Motor neuron (in vitro differentiated cells): Measurements from ENCODE around the gene GSTT2. TPM values are rescaled to one million over a fixed set of nuclear protein-coding genes. Genes with fewer than 3 reads are reported as not detected.
A peak's percentile ranks its signal among the peaks of the same experiment; 100 is the strongest.
"Not testable (repeated sequence)": the region's sequence is repeated elsewhere in the genome, so short reads cannot be mapped to it uniquely, and the experiment has no call there.

ENCODE experiments used
- ATAC-seq, 8 experiments: fragments of 200-7000 bp; cut with Tn5 transposase; replicated peaks in 6 of 8; 2 replicates each; pipeline ENCODE4 v1.8.0; 2021; ENCODE audit warnings: mild to moderate bottlenecking in 8 of 8, moderate library complexity in 8 of 8
- H3K27ac ChIP-seq, 2 donors: fragments of 250-450 bp; sonication (Bioruptor Pico); 2 replicates each; pipeline ENCODE4 v1.9.0; 2021; ENCODE audit warnings: antibody characterized with exemption in 2 of 2, mild to moderate bottlenecking in 2 of 2, moderate library complexity in 1 of 2
- H3K4me1 ChIP-seq, 2 donors: fragments of 250-450 bp; sonication (Bioruptor Pico); replicated peaks in 1 of 2; 2 replicates each; pipeline ENCODE4 v1.6.1; 2021; ENCODE audit warnings: antibody characterized with exemption in 2 of 2, mild to moderate bottlenecking in 2 of 2, moderate library complexity in 1 of 2
- H3K4me3 ChIP-seq, 5 donors: fragments of 250-450 bp; sonication (Bioruptor Pico); 2 replicates each; pipeline ENCODE4 v1.9.0; 2021; ENCODE audit warnings: antibody characterized with exemption in 5 of 5, mild to moderate bottlenecking in 5 of 5, moderate library complexity in 4 of 5
- WGBS, 10 experiments: fragments of 450-650 bp; shearing (Covaris generic); methylation state at CpG; one replicate each; pipeline ENCODE4 v1.0.0; 2022; 5-methylcytosine and 5-hydroxymethylcytosine counted together
- in situ Hi-C, 9 experiments: fragments of 400-800 bp; cut with MboI; loops; one replicate each; pipeline ENCODE4 v1.15.0; 2021; ENCODE audit warnings: low sequenced_read_pairs in 9 of 9, low pct_unique_long_range_greater_than_20kb in 2 of 9; ENCODE audit not compliant: unreplicated experiment in 9 of 9
- total RNA-seq, 8 experiments: library from RNA; unstranded; fragments of 300-600 nt; gene quantifications; 2 replicates each; pipeline versions ENCODE4 v1.2.3 to v1.2.4, GENCODE V29; 2022

GSTT2 gene
- total RNA-seq, 8 experiments from 2014 or later, result 4.3 TPM; not detected in 7

- H3K27ac ChIP-seq, H3K4me1 ChIP-seq, H3K4me3 ChIP-seq, in situ Hi-C loops: not testable (repeated sequence)
- ATAC-seq, result peak in 7 of 8 experiments; percentile 34 to 86 (median 81)
- WGBS, 10 experiments, result 0 to 17% (median 8%) methylated on average over 2 to 9 of the region's 12 CpGs; no CpG with 5 or more reads in 7 of the 10 experiments
Measured at GRCh38 chr22:23956301-23956900, 23.5 kb upstream of the GSTT2 start.

- H3K27ac ChIP-seq, H3K4me3 ChIP-seq, H3K4me1 ChIP-seq, in situ Hi-C loops: not testable (repeated sequence)
- ATAC-seq, result peak in 7 of 8 experiments; percentile 21 to 94 (median 40)
- no CpG with 5 or more reads among the region's 43 CpGs for WGBS, 10 experiments
Measured at GRCh38 chr22:23961084-23961771, 18.7 kb upstream of the GSTT2 start, which contains the start of gene GSTT2B. TSS of gene GSTT2B (minus strand) at chr22:23961195. CDS start at chr22:23961131, 64 bp downstream.

- no CpG with 5 or more reads among the region's 18 CpGs for WGBS, 10 experiments
- in situ Hi-C loops, H3K27ac ChIP-seq, H3K4me1 ChIP-seq, H3K4me3 ChIP-seq: not testable (repeated sequence)
- ATAC-seq, result peak; percentile 14 to 70 (median 58)
Measured at GRCh38 chr22:23966094-23966493, 13.8 kb upstream of the GSTT2 start.

GRCh38 chr22:23966568-23966967 lies 13.4 kb upstream of the GSTT2 start, which contains the start of gene DDTL:
TSS of gene DDTL (plus strand) at chr22:23966888. CDS start at chr22:23966915, 27 bp downstream.
- H3K27ac ChIP-seq, in situ Hi-C loops, H3K4me1 ChIP-seq, H3K4me3 ChIP-seq: not testable (repeated sequence)
- no CpG with 5 or more reads among the region's 30 CpGs for WGBS, 10 experiments
- ATAC-seq, result peak; percentile 92 to 96 (median 94)

- WGBS, 10 experiments, result 60 to 100% (median 80%) methylated on average over 1 to 2 of the region's 3 CpGs; no CpG with 5 or more reads in 7 of the 10 experiments
Measured at GRCh38 chr22:23969071-23969470, 10.9 kb upstream of the GSTT2 start.

GRCh38 chr22:23970201-23970641 lies 9.7 kb upstream of the GSTT2 start:
- in situ Hi-C loops, result loop anchor here in 1 of 9 experiments (10.0 kb wide), 1 partner anchor 45 kb away; no protein-coding TSS in a partner anchor
- Histone ChIP-seq H3K4me3 (no peak overlapping the region), H3K27ac (no peak overlapping the region), H3K4me1 (no peaks in the 10 kb centered on the region)
- ATAC-seq, result no peak
- 28 to 100% (median 100%) methylated on average over 1 to 3 of the region's 5 CpGs; no CpG with 5 or more reads in 3 of the 10 experiments for WGBS, 10 experiments

More at GRCh38 chr22:23969071-23969470, 10.9 kb upstream of the GSTT2 start:
- in situ Hi-C loops, result no loop called here
- Histone ChIP-seq H3K27ac (no peak overlapping the region), H3K4me1 (no peaks in the 10 kb centered on the region), H3K4me3 (no peak overlapping the region)
- no peak for ATAC-seq

- ATAC-seq, result no peak
- in situ Hi-C loops, result loop anchor here in 1 of 9 experiments (10.0 kb wide), 1 partner anchor 46 kb away; no protein-coding TSS in a partner anchor
- whole genome bisulfite sequencing, 10 experiments, result 83 to 100% (median 90%) methylated on average over 1 to 5 of the region's 6 CpGs; no CpG with 5 or more reads in 3 of the 10 experiments
- Histone ChIP-seq H3K4me3 (no peak overlapping the region), H3K27ac (no peak overlapping the region), H3K4me1 (no peaks in the 10 kb centered on the region)
Measured at GRCh38 chr22:23970816-23971486, 9.0 kb upstream of the GSTT2 start.

- WGBS, 10 experiments, result 100% methylated on average over 1 of the region's 3 CpGs; no CpG with 5 or more reads in 9 of the 10 experiments
- H3K4me1 ChIP-seq, ATAC-seq, H3K27ac ChIP-seq, H3K4me3 ChIP-seq: not testable (repeated sequence)
- in situ Hi-C loops, result loop anchor here in 1 of 9 experiments (10.0 kb wide), 1 partner anchor 47 kb away; no protein-coding TSS in a partner anchor
Measured at GRCh38 chr22:23971927-23972326, 8.0 kb upstream of the GSTT2 start.

- no CpG with 5 or more reads among the region's 29 CpGs for WGBS, 10 experiments
- peak; percentile 91 to 96 (median 93) for ATAC-seq
- H3K27ac ChIP-seq, H3K4me3 ChIP-seq, H3K4me1 ChIP-seq: not testable (repeated sequence)
- in situ Hi-C loops, result loop anchor here in 1 of 9 experiments (10.0 kb wide), 1 partner anchor 50 kb away; no protein-coding TSS in a partner anchor
Measured at GRCh38 chr22:23974345-23974744, 5.6 kb upstream of the GSTT2 start, which contains the start of gene DDT. TSS of gene DDT (minus strand) at chr22:23974441. CDS start at chr22:23974414, 27 bp downstream.

- H3K27ac ChIP-seq, H3K4me3 ChIP-seq, H3K4me1 ChIP-seq: not testable (repeated sequence)
- ATAC-seq, result peak; percentile 10 to 72 (median 60)
- no CpG with 5 or more reads among the region's 27 CpGs for WGBS, 10 experiments
- in situ Hi-C loops, result loop anchor here in 1 of 9 experiments (10.0 kb wide), 1 partner anchor 50 kb away; no protein-coding TSS in a partner anchor
Measured at GRCh38 chr22:23974836-23975352, 5.0 kb upstream of the GSTT2 start.

- H3K27ac ChIP-seq, H3K4me1 ChIP-seq, H3K4me3 ChIP-seq, ATAC-seq: not testable (repeated sequence)
- no CpG with 5 or more reads among the region's 12 CpGs for WGBS, 10 experiments
- in situ Hi-C loops, result loop anchor here in 1 of 9 experiments (10.0 kb wide), 1 partner anchor 53 kb away; no protein-coding TSS in a partner anchor
Measured at GRCh38 chr22:23977304-23977703, 2.6 kb upstream of the GSTT2 start.

GRCh38 chr22:23980567-23980966 lies 633 bp downstream of the GSTT2 start:
- in situ Hi-C loops, H3K27ac ChIP-seq, H3K4me1 ChIP-seq, ATAC-seq, H3K4me3 ChIP-seq: not testable (repeated sequence)
- WGBS, 10 experiments, result no CpG with 5 or more reads among the region's 7 CpGs
